IPS-18c (cell line): ENCODE results near the gene OSTN.
"Not testable (repeated sequence)": the region's sequence is repeated elsewhere in the genome, so short reads cannot be mapped to it uniquely, and the experiment has no call there.

Experiments
- H3K4me3 ChIP-seq: 2 replicates; pipeline ENCODE4 v1.7.0; 2013; ENCODE audit warnings: low read depth, mild to moderate bottlenecking, low read length, moderate library complexity; ENCODE audit not compliant: insufficient read depth
- H3K9me3 ChIP-seq: one replicate; pipeline ENCODE4 v1.6.1; 2013; ENCODE audit warnings: mild to moderate bottlenecking, low read length, moderate library complexity; ENCODE audit not compliant: control insufficient read depth, insufficient read depth

The OSTN gene

GRCh38 chr3:191255156-191255555 lies 56.1 kb downstream of the OSTN start:
- H3K4me3 ChIP-seq: no peak overlapping the region
- H3K9me3 ChIP-seq: no peaks in the 10 kb centered on the region

- Histone ChIP-seq H3K9me3 (no peaks in the 10 kb centered on the region), H3K4me3 (no peak overlapping the region)
These were observed 57.4 kb downstream of the OSTN start for GRCh38 chr3:191256405-191256804.

GRCh38 chr3:191257286-191257685 lies 58.2 kb downstream of the OSTN start:
- Histone ChIP-seq H3K4me3 (no peak overlapping the region), H3K9me3 (no peaks in the 10 kb centered on the region)

- H3K9me3 ChIP-seq: no peaks in the 10 kb centered on the region
These were observed 60.4 kb downstream of the OSTN start for GRCh38 chr3:191259486-191259885.

GRCh38 chr3:191260431-191261303 lies 61.6 kb downstream of the OSTN start:
- Histone ChIP-seq H3K9me3 (no peaks in the 10 kb centered on the region), H3K4me3 (no peak overlapping the region)

More at GRCh38 chr3:191259486-191259885, 60.4 kb downstream of the OSTN start:
- H3K4me3 ChIP-seq: no peak overlapping the region

GRCh38 chr3:191261304-191261638 lies 62.2 kb downstream of the OSTN start:
- no peaks in the 10 kb centered on the region for H3K9me3 ChIP-seq
- no peak overlapping the region for H3K4me3 ChIP-seq

GRCh38 chr3:191262650-191263049 lies 63.6 kb downstream of the OSTN start:
- H3K4me3 ChIP-seq: no peak overlapping the region
- no peaks in the 10 kb centered on the region for H3K9me3 ChIP-seq

- Histone ChIP-seq H3K9me3 (no peaks in the 10 kb centered on the region), H3K4me3 (no peak overlapping the region)
These were observed 64.3 kb downstream of the OSTN start for GRCh38 chr3:191263365-191263764.

GRCh38 chr3:191263850-191264249 lies 64.8 kb downstream of the OSTN start:
- Histone ChIP-seq H3K9me3 (no peaks in the 10 kb centered on the region), H3K4me3 (no peak overlapping the region)

GRCh38 chr3:191268737-191269136 lies 69.7 kb downstream of the OSTN start:
- Histone ChIP-seq H3K4me3 (no peak overlapping the region), H3K9me3 (no peaks in the 10 kb centered on the region)

- H3K4me3 ChIP-seq: no peak overlapping the region
- no peaks in the 10 kb centered on the region for H3K9me3 ChIP-seq
These were observed 70.4 kb downstream of the OSTN start for GRCh38 chr3:191269289-191270085.

- not testable (repeated sequence) for H3K9me3 ChIP-seq, H3K4me3 ChIP-seq
These were observed 76.2 kb downstream of the OSTN start for GRCh38 chr3:191275244-191275643.

GRCh38 chr3:191275751-191276150 lies 76.7 kb downstream of the OSTN start:
- H3K9me3 ChIP-seq: no peaks in the 10 kb centered on the region
- H3K4me3 ChIP-seq: no peak overlapping the region

GRCh38 chr3:191280111-191280510 lies 81.1 kb downstream of the OSTN start:
- H3K9me3 ChIP-seq: no peaks in the 10 kb centered on the region
- H3K4me3 ChIP-seq: no peak overlapping the region

GRCh38 chr3:191280882-191281281 lies 81.8 kb downstream of the OSTN start:
- Histone ChIP-seq H3K4me3 (no peak overlapping the region), H3K9me3 (no peaks in the 10 kb centered on the region)

GRCh38 chr3:191282251-191283185 lies 83.5 kb downstream of the OSTN start:
- no peaks in the 10 kb centered on the region for H3K9me3 ChIP-seq
- no peak overlapping the region for H3K4me3 ChIP-seq

- Histone ChIP-seq H3K4me3 (no peak overlapping the region), H3K9me3 (no peaks in the 10 kb centered on the region)
These were observed 84.4 kb downstream of the OSTN start for GRCh38 chr3:191283400-191283799.
